Left renal pelvis (tissue), 4 donors: Measurements from ENCODE around the gene COL9A3. TPM values are rescaled to one million over a fixed set of nuclear protein-coding genes. Genes with fewer than 3 reads are reported as not detected.

Experiments
- DNase-seq, 4 donors: peaks; one replicate each; pipeline ENCODE4 v3.0.0-alpha.2; 2013; ENCODE audit warnings: low read depth in 4 of 4, low spot score in 3 of 4
- polyA plus RNA-seq, 4 donors: library from polyadenylated mRNA; unstranded; fragments of 120-200 nt; gene quantifications; one replicate each; pipeline ENCODE4 v1.2.1, GENCODE V29; 2013; ENCODE audit not compliant: insufficient read length in 4 of 4

Gene COL9A3
- polyA plus RNA-seq, 4 donors, result 17.5 to 51.8 (median 23.4) TPM

GRCh38 chr20:62876501-62876901 is 59.7 kb downstream of the COL9A3 start:
- DNase-seq, result no peak

- DNase-seq, result no peak
Observed at GRCh38 chr20:62876902-62877816, 60.3 kb downstream of the COL9A3 start.

GRCh38 chr20:62878244-62879038 is 61.6 kb downstream of the COL9A3 start:
- no peak for DNase-seq

- DNase-seq, result no peak
Observed at GRCh38 chr20:62879275-62880146, 62.7 kb downstream of the COL9A3 start.

DNA sequence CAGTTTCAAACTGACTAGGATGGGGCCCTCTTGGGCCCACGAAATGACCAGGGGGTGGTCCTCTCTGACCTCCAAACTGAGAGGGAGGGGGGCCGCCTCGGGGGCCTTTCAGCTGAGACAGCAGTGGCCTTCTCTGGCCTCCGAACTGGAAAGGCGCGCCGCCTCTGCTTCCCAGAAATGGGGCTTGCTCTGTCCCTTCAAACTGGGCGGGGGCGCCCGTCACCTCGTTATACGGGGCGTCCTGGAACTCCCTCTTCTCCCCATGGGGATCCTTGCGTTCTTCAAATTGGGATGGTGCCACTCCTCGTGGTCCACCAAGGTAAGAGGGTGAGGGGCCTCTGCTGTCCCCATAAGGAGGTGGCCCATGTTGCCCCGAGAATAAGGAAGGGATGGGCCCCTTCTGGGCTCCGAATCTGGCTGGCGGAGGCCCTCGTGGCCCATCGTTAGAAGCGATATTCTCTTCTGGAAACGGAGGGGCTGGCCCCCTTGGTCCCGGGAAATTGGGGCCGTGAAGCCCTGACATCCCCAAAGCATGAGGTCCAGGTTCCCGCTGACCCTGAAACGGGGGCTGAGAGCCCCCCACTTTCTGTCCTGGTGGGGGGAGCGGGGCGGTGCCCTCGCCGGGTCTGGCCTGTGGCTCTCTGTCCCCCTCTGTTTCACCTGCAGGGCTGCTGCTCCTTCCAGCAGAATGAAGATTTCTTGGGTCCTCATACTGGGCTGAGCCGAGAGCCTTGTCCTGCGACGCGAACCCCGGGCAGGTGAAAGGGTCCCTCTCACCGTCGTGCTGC is 63.5 kb downstream of the COL9A3 start:
- DNase-seq, result no peak

DNA sequence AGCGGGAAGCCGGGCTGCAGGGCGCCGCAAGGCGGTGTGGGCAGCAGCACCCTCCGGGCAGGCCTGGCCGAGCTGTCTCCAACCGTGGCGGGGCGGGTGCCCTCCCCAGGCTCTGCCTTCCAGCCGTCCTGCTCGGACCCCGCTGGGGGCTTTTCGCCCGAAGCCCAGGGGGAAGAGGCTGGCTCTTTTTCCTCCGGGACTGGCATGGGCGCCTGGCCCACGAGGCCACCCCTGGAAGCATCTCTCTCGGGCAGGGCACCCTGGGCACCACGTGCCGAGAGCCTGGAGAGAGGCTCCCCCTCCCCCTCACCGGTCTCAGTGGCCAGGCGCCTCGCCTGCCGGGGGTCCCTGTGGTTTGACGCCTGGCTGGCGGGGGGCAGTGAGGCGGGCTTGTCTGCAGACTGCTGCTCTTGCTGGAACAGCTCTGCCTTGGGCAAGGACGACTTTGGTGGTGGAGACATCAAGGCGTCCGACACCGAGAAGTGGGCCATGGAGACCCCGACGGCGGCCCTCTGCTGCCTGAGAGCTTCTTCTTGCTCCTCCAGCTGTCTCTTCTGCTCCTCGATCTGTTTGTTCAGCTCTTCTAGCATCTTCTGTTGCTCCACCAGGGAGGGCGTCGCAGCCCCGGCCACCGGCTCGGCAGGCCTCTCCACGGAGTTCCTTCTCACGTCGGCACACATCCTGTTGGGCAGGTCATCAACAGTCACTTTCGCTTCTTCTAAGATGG is 64.2 kb downstream of the COL9A3 start:
- DNase-seq, result no peak

DNA sequence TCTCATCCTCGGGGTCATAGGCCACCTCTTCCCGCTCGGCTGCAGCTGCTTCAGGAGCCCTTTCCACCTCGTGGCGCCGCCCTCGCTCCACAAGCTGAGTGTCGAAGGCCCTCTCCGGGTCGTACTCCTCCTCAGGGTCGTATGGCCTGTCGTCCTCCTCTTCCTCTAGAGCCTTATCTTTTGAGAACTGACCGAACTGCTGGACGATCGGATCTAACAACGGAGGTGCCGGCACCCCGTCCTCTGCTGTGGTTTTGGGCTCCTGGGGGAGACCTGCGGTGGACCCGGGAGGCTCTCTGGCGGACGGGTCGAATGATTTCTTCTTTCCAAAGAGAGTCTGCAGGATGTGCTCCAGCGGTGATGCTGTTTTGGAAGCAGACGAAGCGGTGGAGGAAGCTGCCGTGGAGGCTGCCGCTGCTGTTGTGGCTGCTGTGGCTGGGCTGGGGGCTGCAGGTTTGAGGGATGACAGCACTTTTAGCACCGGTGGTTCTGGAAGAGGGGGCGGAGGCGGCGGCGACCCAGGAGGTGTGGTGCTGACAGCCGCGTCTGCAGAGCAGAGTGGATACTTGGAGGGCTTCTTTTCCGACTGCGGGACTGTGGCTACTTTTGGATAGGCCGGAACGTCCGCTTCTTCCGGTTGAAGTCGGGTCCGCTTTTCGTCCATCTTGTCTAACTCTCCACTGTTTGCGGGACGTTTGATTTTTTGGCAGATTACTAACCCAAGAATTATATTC is 65.0 kb downstream of the COL9A3 start:
- no peak for DNase-seq

GRCh38 chr20:62882426-62882825 is 65.6 kb downstream of the COL9A3 start:
- DNase-seq, result no peak

DNA sequence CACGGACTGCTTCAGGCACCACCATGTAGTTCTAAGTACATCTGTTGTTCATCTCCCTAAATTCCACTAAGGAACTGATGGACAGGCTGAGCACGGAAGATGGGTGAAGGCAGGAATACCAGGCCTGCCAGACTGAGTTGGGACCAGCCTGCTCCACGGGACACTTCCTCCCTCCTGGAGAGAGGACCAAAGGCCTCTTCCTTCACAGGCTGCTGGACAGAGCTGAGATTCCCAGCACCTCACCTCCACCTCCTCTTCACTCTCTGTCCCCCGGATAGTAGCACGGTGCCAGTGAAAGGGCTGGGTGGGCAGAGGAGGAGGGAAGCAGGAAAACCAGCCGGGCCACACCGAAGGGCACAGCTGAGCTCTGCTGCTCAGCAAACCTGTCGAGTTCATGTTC is 67.7 kb downstream of the COL9A3 start:
- DNase-seq, result no peak

DNA sequence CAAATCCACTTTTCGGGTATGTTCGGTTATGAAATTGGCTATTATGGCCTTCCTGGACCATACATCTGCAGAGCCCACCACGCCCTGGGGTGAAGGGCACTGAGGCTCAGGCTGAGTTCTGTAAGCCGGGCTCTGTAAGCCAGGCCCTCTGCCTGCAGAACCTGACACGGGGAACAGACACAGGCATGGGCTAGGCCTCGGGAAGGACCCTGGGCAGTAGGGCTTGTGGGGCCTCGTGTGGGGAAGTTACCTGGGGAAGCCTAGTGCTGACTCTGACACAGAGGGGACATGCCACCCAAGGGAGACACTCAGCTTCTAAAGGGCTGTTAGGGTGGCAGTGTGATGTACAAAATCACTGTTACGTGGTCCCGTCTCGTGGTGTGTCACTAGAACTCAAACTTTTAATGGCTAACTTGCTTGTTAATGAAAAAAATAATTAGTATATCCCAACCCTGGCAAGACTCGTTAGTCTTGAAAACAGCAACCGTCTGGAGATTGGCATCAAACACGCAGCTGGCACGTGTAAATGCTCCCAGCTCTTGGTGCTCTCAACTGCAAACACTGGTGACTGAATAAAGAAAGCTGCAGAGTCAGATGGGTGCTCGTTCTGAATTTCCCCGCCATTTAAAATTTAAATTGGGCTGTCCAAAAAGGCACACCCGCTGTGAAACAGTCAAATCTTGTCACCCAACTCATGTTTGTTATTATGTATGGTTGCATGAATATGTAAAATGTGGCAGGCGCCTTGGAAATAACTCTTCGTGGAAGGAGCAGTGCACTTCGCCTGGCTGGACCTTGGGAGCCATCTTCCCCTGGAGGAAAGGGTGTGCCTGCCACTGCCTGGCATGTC is 68.4 kb downstream of the COL9A3 start:
- DNase-seq, result no peak

DNA sequence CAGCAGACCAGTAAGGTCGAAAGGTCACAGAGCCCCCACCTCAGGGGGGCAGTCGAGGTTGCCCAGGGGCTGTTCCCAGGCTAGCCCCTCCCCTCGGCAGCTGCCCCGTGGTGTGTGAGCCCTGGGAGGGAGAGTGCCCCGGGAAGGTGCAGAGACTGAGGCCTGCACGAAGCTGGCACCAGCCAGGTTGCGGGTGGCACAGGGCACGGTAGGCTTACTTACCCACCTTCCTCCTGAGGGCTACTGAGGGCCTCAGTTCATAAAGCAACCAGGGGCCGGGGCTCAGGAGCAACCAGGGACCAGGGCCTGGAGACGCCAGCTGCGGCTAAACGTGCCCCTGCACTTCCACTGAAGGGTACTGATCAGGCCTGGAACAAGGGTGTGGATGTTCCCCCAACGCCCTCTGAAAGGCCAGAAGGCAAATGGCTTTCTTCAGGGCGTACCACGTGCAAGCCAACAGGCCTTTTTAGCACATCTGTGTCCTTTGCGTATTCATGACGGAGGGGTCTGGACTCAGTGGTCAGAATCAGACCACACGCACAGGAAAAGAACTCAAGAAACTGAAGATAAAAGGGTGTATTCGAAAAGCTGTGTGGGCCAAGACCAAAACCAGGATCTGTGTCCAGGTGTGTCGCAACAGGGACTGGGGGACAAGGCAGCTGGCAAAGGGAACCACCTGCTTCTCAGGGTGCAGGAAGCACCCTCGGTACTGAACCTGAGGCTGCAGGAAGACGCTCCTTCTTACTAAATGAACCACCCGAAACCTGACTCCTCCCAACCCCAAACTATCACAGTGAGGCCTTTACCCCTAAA is 69.3 kb downstream of the COL9A3 start:
- no peak for DNase-seq

DNA sequence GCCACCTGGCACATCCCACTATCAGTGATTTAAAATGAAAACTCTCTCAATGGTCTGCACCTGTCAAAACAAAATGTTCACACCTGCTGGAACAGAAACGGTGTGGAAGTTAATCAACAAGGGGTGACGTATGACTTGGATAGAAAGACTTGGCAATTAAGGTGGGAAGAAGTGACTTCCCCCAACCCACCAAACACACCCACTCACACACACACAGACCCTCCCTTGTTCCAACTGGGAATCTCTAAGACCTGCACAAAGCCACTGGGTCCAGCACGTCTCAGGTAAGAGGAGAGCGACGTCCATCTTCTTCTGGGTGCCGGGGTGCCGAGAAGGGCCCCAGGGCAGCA is 69.8 kb downstream of the COL9A3 start:
- no peak for DNase-seq

DNA sequence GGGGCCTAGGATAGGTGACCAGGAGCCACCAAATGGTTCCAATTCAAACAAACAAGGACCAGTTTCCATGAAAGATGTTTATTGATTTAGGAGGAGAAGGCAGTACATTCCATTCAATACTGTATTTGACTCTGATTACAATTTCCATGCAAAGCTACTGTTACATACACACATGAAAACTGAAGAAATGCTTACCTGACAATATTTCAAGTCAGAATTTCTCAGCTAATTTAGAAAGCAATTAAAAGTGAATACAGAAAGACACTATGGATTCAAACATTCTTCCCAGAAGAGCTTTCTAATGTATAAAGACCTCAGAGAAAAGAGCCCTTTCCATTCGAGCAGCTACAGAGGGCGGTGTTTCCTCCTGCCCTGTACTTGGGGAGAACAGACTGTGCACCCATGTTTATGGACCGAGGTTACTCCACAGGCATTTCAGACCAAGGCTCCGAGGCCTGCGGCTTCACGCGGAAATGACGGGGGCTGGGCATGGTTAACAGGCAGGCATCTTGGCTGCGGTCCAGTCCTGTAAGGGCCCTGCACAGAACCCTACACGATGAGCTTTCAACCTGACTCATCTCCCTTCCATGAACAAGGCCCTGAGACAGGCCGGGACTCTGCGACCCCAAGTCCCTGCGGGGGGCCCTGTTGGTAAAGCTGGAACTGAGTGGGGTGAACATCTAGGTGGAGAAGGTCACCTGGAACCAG is 70.5 kb downstream of the COL9A3 start:
- DNase-seq, result no peak

GRCh38 chr20:62887860-62888239 is 71.0 kb downstream of the COL9A3 start:
- no peak for DNase-seq

- DNase-seq, result no peak
Observed at GRCh38 chr20:62888406-62888805, 71.6 kb downstream of the COL9A3 start.

DNA sequence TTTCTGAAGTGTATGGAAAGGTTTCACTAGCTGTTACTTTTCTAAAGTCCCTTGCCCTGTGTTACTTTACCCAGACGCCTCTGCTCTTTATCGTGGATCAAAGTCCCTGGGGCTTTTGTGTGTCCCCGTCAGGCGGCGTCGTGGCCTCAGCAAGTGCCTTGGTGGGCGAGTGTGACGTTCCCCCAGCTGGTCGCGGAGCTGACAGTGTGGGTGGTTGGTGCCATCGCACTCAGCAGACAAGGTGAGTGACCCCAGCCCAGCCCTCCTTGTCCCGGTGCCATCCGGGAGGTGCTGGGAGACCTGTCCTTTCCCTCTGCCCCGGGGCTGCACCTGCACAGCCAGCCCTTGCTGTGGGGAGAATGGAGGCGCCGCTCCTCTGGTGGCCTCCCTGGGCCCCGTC is 72.1 kb downstream of the COL9A3 start:
- no peak for DNase-seq
